Measurements from ENCODE around the gene DNA2. TPM values are rescaled to one million over a fixed set of nuclear protein-coding genes. Genes with fewer than 3 reads are reported as not detected.

The DNA2 gene
- total and polyA plus RNA-seq, 2 of the 13 experiments (the other 11 are each of a cell fraction or from before 2014, with no cell fraction given): 4.8 to 27.3 TPM

DNA sequence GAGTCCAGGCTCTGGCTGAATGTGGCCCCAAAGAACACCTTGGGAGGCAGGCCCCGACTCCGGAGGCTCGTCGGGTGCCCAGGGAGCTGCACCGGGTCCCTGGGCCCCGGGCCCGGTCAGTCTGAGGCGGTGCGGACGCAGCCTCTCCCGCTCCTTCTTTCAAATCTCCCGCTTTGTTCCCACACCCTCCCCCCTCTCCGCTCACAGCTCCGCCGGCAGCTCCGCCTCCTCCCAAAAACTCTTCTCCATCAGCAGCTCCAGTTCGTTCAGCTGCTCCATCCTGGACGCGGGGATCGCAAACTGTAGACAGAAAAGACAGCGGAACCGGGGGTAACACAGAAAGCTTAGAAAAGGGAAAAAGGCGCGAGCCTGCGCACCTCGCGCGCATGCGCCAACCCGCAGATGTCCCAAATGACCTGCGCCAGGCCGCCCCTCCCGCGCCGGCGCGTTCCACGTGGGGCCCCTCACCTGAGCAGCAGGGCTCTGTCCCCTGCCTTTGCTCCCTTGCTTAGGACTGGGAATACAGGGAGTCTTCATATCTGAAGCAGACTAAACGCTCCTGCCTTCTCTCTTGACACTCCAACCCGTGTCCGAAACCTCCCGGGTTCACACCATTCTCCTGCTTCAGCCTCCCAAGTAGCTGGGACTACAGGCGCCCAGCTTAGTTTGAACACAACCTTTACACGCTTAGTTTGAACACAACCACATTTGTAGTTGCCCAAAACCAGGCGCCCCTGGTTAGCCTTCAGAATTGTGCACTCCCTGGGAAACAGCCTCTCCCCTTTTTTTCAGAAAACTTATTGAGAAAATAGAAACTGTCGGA lies at the start of gene DNA2 (continued):
- TF ChIP-seq NFYB (CRISPR knock-in tag; IDR thresholded peaks at IDR 0.05) (no peak), ZNF24 (IDR thresholded peaks at IDR 0.05) (no peak), ZBTB20 (CRISPR knock-in tag; IDR thresholded peaks at IDR 0.05; ENCODE audit: borderline replicate concordance, low read depth) (peak; percentile 75; the same call in 1 of the 2 replicates), HMG20A (CRISPR knock-in tag; IDR thresholded peaks at IDR 0.05; ENCODE audit: borderline replicate concordance) (no peak), SMAD9 (CRISPR knock-in tag; IDR thresholded peaks at IDR 0.05) (no peak), MAFK (conservative IDR thresholded peaks at IDR 0.05 in 1 of 2, IDR thresholded peaks at IDR 0.05 in 1 of 2; ENCODE audit: low read length in 2 of 2) (no peak), HOXA7 (CRISPR knock-in tag; IDR thresholded peaks at IDR 0.05) (no peak), TP53 (CRISPR knock-in tag; conservative IDR thresholded peaks at IDR 0.05) (no peak), SMC3 (IDR thresholded peaks at IDR 0.05; ENCODE audit: low read length) (no peak), MEF2D (CRISPR knock-in tag; IDR thresholded peaks at IDR 0.05) (no peak), ZNF569 (CRISPR knock-in tag; IDR thresholded peaks at IDR 0.05; ENCODE audit: borderline replicate concordance) (no peak), NFYC (CRISPR knock-in tag; IDR thresholded peaks at IDR 0.05) (peak; percentile 32; the same call in 1 of the 2 replicates), POLR2A (IDR thresholded peaks at IDR 0.05; ENCODE audit: insufficient read depth in 1 of 2, low read depth in 2 of 2, low read length in 2 of 2) (peak; percentile 37 to 65; a peak in 2 of 4 replicates), GZF1 (CRISPR knock-in tag; IDR thresholded peaks at IDR 0.05) (peak; percentile 74; the same call in 1 of the 2 replicates), MED1 (CRISPR knock-in tag; IDR thresholded peaks at IDR 0.05) (peak; percentile 46; the same call in 1 of the 2 replicates), PAF1 (CRISPR knock-in tag; IDR thresholded peaks at IDR 0.05) (no peak), ZNF879 (CRISPR knock-in tag; IDR thresholded peaks at IDR 0.05) (peak; percentile 92; the same call in 1 of the 2 replicates), NR2C2 (CRISPR knock-in tag; IDR thresholded peaks at IDR 0.05; ENCODE audit: borderline replicate concordance) (peak; percentile 47; the same call in 1 of the 2 replicates), NFKB2 (CRISPR knock-in tag; IDR thresholded peaks at IDR 0.05; ENCODE audit: borderline replicate concordance) (peak; percentile 83), GTF2F1 (IDR thresholded peaks at IDR 0.05; ENCODE audit: low read length) (no peak), STAG1 (CRISPR knock-in tag; IDR thresholded peaks at IDR 0.05) (no peak), ZBTB21 (CRISPR knock-in tag; IDR thresholded peaks at IDR 0.05) (no peak), ZNF747 (CRISPR knock-in tag; IDR thresholded peaks at IDR 0.05; ENCODE audit: borderline replicate concordance) (no peak), ZBTB8A (CRISPR knock-in tag; IDR thresholded peaks at IDR 0.05; ENCODE audit: borderline replicate concordance, low read depth) (no peak), NR2F2 (IDR thresholded peaks at IDR 0.05; ENCODE audit: borderline replicate concordance, low read depth) (no peak)
- TF ChIP-seq, protein P1, sequence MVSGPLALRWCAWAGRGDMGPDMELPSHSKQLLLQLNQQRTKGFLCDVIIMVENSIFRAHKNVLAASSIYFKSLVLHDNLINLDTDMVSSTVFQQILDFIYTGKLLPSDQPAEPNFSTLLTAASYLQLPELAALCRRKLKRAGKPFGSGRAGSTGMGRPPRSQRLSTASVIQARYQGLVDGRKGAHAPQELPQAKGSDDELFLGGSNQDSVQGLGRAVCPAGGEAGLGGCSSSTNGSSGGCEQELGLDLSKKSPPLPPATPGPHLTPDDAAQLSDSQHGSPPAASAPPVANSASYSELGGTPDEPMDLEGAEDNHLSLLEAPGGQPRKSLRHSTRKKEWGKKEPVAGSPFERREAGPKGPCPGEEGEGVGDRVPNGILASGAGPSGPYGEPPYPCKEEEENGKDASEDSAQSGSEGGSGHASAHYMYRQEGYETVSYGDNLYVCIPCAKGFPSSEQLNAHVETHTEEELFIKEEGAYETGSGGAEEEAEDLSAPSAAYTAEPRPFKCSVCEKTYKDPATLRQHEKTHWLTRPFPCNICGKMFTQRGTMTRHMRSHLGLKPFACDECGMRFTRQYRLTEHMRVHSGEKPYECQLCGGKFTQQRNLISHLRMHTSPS (CRISPR knock-in tag; IDR thresholded peaks at IDR 0.05; ENCODE audit: low read depth): peak; percentile 43; the same call in 1 of the 2 replicates
- TF ChIP-seq, protein P2, sequence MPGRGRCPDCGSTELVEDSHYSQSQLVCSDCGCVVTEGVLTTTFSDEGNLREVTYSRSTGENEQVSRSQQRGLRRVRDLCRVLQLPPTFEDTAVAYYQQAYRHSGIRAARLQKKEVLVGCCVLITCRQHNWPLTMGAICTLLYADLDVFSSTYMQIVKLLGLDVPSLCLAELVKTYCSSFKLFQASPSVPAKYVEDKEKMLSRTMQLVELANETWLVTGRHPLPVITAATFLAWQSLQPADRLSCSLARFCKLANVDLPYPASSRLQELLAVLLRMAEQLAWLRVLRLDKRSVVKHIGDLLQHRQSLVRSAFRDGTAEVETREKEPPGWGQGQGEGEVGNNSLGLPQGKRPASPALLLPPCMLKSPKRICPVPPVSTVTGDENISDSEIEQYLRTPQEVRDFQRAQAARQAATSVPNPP (CRISPR knock-in tag; IDR thresholded peaks at IDR 0.05): no peak
- TF ChIP-seq, protein P3, sequence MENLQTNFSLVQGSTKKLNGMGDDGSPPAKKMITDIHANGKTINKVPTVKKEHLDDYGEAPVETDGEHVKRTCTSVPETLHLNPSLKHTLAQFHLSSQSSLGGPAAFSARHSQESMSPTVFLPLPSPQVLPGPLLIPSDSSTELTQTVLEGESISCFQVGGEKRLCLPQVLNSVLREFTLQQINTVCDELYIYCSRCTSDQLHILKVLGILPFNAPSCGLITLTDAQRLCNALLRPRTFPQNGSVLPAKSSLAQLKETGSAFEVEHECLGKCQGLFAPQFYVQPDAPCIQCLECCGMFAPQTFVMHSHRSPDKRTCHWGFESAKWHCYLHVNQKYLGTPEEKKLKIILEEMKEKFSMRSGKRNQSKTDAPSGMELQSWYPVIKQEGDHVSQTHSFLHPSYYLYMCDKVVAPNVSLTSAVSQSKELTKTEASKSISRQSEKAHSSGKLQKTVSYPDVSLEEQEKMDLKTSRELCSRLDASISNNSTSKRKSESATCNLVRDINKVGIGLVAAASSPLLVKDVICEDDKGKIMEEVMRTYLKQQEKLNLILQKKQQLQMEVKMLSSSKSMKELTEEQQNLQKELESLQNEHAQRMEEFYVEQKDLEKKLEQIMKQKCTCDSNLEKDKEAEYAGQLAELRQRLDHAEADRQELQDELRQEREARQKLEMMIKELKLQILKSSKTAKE (CRISPR knock-in tag; IDR thresholded peaks at IDR 0.05; ENCODE audit: borderline replicate concordance): no peak

All from HepG2 (cell line).